Uterus (tissue), 2 donors: ENCODE data around the gene ASIC2.

Source experiments
- POLR2A ChIP-seq, 2 donors: fragments of 450-650 bp; IDR thresholded peaks; one replicate each; pipeline ENCODE4 v1.6.1; 2016; ENCODE audit warnings: antibody characterized with exemption in 2 of 2, mild to moderate bottlenecking in 1 of 2, moderate library complexity in 1 of 2
- TF ChIP-seq, protein P1 (sequence below), 4 experiments: fragments of 200-600 bp in 2 of 4; fragments of 450-650 bp in 2 of 4; sonication (generic) in 2 of 4; IDR thresholded peaks; one replicate each; pipeline ENCODE4 v1.5.1; 2016 to 2019; ENCODE audit warnings: antibody characterized with exemption in 4 of 4, mild to moderate bottlenecking in 2 of 4, moderate library complexity in 1 of 4

DNA sequence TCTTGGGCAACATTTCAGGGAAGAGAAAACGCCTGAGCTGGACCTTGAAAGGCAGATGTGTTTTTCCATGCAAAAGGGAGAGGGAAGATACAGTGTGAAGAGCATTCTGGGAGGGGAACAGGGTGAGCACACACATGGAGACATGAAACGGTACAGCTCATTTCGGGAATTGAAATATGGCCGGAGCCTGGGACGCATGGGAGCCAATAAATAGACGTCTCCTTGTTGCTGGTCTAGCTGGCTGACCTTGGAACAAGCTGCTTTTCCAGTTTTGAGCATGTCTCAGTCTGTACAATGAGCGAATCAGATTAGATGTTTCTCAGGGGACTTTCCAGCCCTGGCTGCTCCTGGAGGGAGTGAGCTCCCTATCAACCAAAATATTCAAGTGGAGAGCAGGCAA is 63.6 kb downstream of the ASIC2 start:
- no peak for TF ChIP-seq POLR2A (IDR thresholded peaks at IDR 0.05)
- TF ChIP-seq, protein P1, sequence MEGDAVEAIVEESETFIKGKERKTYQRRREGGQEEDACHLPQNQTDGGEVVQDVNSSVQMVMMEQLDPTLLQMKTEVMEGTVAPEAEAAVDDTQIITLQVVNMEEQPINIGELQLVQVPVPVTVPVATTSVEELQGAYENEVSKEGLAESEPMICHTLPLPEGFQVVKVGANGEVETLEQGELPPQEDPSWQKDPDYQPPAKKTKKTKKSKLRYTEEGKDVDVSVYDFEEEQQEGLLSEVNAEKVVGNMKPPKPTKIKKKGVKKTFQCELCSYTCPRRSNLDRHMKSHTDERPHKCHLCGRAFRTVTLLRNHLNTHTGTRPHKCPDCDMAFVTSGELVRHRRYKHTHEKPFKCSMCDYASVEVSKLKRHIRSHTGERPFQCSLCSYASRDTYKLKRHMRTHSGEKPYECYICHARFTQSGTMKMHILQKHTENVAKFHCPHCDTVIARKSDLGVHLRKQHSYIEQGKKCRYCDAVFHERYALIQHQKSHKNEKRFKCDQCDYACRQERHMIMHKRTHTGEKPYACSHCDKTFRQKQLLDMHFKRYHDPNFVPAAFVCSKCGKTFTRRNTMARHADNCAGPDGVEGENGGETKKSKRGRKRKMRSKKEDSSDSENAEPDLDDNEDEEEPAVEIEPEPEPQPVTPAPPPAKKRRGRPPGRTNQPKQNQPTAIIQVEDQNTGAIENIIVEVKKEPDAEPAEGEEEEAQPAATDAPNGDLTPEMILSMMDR (IDR thresholded peaks at IDR 0.05) = no peak
